ENCODE results near the gene LPCAT3. TPM values are rescaled to one million over a fixed set of nuclear protein-coding genes. Genes with fewer than 3 reads are reported as not detected.

Gene LPCAT3
- total and polyA plus RNA-seq, 2 of the 13 experiments (the other 11 are each of a cell fraction or from before 2014, with no cell fraction given), result 44.5 to 64.3 TPM

DNA sequence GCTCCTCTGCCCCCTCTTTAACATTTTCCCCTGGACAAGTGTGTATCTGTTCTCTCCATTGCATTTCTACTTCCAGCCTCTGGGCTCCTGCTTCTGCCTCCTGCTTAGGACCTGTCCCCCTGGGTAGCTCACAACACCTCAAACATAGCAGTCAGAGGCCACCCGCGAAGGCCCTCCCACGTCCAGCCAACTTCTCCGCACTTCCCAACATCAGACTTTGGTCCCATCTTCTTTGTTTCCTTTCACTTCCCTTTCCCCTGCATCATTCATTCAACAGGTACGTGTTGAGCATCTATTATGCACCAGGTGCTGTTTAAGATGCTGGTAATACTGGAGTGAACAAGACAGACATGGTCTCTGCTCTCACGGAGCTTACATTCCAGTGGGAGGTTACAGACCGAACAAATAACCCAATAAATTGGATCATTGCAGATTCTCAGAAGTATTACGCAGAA lies 71.3 kb downstream of the LPCAT3 start (continued):
- no peak for TF ChIP-seq ISL2 (CRISPR knock-in tag; IDR thresholded peaks at IDR 0.05)
- no peak for TF ChIP-seq ZNF10 (CRISPR knock-in tag; IDR thresholded peaks at IDR 0.05; ENCODE audit: borderline replicate concordance, low read depth)
- no peak for TF ChIP-seq DRAP1 (CRISPR knock-in tag; IDR thresholded peaks at IDR 0.05)
- TF ChIP-seq MIXL1 (CRISPR knock-in tag; IDR thresholded peaks at IDR 0.05), result no peak
- TF ChIP-seq MED13 (CRISPR knock-in tag; IDR thresholded peaks at IDR 0.05), result no peak
- no peak for TF ChIP-seq SMAD9 (CRISPR knock-in tag; IDR thresholded peaks at IDR 0.05)
- no peak for TF ChIP-seq ZNF800 (CRISPR knock-in tag; IDR thresholded peaks at IDR 0.05)
- no peak for TF ChIP-seq ZNF343 (CRISPR knock-in tag; IDR thresholded peaks at IDR 0.05)
- TF ChIP-seq SRSF1 (optimal IDR thresholded peaks at IDR 0.05; ENCODE audit: low read depth, low read length), result no peak
- TF ChIP-seq BHLHE40 (IDR thresholded peaks at IDR 0.05; ENCODE audit: low read length), result no peak
- TF ChIP-seq ZMYM3 (CRISPR knock-in tag; IDR thresholded peaks at IDR 0.05), result peak; percentile 33; the same call in 1 of the 2 replicates
- no peak for TF ChIP-seq ZNF709 (CRISPR knock-in tag; IDR thresholded peaks at IDR 0.05)
- no peak for TF ChIP-seq ZNF781 (CRISPR knock-in tag; IDR thresholded peaks at IDR 0.05; ENCODE audit: borderline replicate concordance, not compliant biosample characterization)
- 0 out of 2 replicates have a peak, but pooled peaks have one; percentile 59 for TF ChIP-seq ZNF572 (CRISPR knock-in tag; IDR thresholded peaks at IDR 0.05)
- no peak for TF ChIP-seq NONO (IDR thresholded peaks at IDR 0.05)
- TF ChIP-seq NONO (CRISPR knock-in tag; conservative IDR thresholded peaks at IDR 0.05), result no peak
- TF ChIP-seq ZNF780A (CRISPR knock-in tag; IDR thresholded peaks at IDR 0.05), result no peak
- TF ChIP-seq MTA1 (CRISPR knock-in tag; IDR thresholded peaks at IDR 0.05; ENCODE audit: borderline replicate concordance), result no peak
- TF ChIP-seq HNF1A (IDR thresholded peaks at IDR 0.05; ENCODE audit: low read depth), result no peak
- TF ChIP-seq HNF1A (CRISPR knock-in tag; IDR thresholded peaks at IDR 0.05; ENCODE audit: borderline replicate concordance), result no peak
- TF ChIP-seq HNF4A (CRISPR knock-in tag; IDR thresholded peaks at IDR 0.05), result no peak
- TF ChIP-seq TERF1 (CRISPR knock-in tag; IDR thresholded peaks at IDR 0.05), result no peak
- no peak for TF ChIP-seq ZNF878 (CRISPR knock-in tag; IDR thresholded peaks at IDR 0.05)
- TF ChIP-seq ZNF30 (CRISPR knock-in tag; IDR thresholded peaks at IDR 0.05), result no peak
- TF ChIP-seq DMAP1 (CRISPR knock-in tag; IDR thresholded peaks at IDR 0.05), result peak; percentile 0; the same call in 1 of the 2 replicates
- no peak for TF ChIP-seq ZNF264 (CRISPR knock-in tag; IDR thresholded peaks at IDR 0.05)
- no peak for TF ChIP-seq XBP1 (CRISPR knock-in tag; IDR thresholded peaks at IDR 0.05)

All from HepG2 (cell line).